ENCODE results near the gene MRE11. TPM values are rescaled to one million over a fixed set of nuclear protein-coding genes. Genes with fewer than 3 reads are reported as not detected.

MRE11 gene
- total and polyA plus RNA-seq, 12 donors = 4.3 to 29.0 (median 12.0) TPM

DNA sequence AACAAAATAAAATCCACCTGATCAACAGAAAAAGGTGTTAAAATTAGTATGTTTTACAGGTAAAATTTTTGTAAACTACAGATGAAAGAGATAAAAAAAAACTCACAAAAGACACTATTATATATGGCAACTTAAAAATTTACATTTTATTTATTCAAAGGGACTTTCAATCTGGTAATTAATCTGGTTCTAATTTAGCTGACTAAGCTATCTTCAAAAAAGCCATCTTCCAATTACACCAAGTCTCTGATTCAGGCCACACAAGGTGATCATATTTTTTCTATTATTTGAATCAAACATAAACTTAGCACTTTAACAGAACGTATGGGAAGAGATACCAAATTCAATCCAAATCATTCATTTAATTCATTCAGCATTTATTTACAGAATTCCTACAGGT lies 7.6 kb downstream of the MRE11 start:
- no peak for DNase-seq
- Histone ChIP-seq H3K4me3 (no peak overlapping the region), H3K4me1 (replicated peaks in 1 of 2) (no peaks in the 10 kb centered on the region), H3K9me3 (replicated peaks in 1 of 3) (no peaks in the 10 kb centered on the region), H3K36me3 (replicated peaks in 1 of 2) (peaks cover 0 to 21% of the 10 kb centered on the region in 2 donors), H3K27ac (no peak overlapping the region), H3K27me3 (no peaks in the 10 kb centered on the region)
- TF ChIP-seq, protein P1, sequence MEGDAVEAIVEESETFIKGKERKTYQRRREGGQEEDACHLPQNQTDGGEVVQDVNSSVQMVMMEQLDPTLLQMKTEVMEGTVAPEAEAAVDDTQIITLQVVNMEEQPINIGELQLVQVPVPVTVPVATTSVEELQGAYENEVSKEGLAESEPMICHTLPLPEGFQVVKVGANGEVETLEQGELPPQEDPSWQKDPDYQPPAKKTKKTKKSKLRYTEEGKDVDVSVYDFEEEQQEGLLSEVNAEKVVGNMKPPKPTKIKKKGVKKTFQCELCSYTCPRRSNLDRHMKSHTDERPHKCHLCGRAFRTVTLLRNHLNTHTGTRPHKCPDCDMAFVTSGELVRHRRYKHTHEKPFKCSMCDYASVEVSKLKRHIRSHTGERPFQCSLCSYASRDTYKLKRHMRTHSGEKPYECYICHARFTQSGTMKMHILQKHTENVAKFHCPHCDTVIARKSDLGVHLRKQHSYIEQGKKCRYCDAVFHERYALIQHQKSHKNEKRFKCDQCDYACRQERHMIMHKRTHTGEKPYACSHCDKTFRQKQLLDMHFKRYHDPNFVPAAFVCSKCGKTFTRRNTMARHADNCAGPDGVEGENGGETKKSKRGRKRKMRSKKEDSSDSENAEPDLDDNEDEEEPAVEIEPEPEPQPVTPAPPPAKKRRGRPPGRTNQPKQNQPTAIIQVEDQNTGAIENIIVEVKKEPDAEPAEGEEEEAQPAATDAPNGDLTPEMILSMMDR (IDR thresholded peaks at IDR 0.05) = no peak
- TF ChIP-seq POLR2A (IDR thresholded peaks at IDR 0.05) = no peak
- intact Hi-C loops (cut with DNase I) = no loop called here
- 86 to 92% (median 89%) methylated on average over 1 of the region's 1 CpG for WGBS, 4 donors

- intact Hi-C loops (cut with DNase I) = no loop called here
- Histone ChIP-seq H3K36me3 (replicated peaks in 1 of 2) (peaks cover 0 to 11% of the 10 kb centered on the region in 2 donors), H3K4me3 (no peak overlapping the region), H3K9me3 (replicated peaks in 1 of 3) (no peaks in the 10 kb centered on the region), H3K27ac (no peak overlapping the region), H3K4me1 (replicated peaks in 1 of 2) (no peaks in the 10 kb centered on the region), H3K27me3 (no peaks in the 10 kb centered on the region)
- no peak for DNase-seq
- TF ChIP-seq, protein P1 (IDR thresholded peaks at IDR 0.05) = no peak
- TF ChIP-seq POLR2A (IDR thresholded peaks at IDR 0.05) = no peak
Measured at GRCh38 chr11:94481342-94481741, 12.3 kb downstream of the MRE11 start.

- no peak overlapping the region for H3K27ac ChIP-seq
- 73 to 89% (median 82%) methylated on average over 2 of the region's 2 CpGs for WGBS, 4 donors
- no peaks in the 10 kb centered on the region for H3K4me1 ChIP-seq (replicated peaks in 1 of 2)
- H3K27me3 ChIP-seq = no peaks in the 10 kb centered on the region
- TF ChIP-seq, protein P1 (IDR thresholded peaks at IDR 0.05) = no peak
- TF ChIP-seq POLR2A (IDR thresholded peaks at IDR 0.05) = no peak
- H3K4me3 ChIP-seq = no peak overlapping the region
- H3K9me3 ChIP-seq (replicated peaks in 1 of 3) = no peaks in the 10 kb centered on the region
- H3K36me3 ChIP-seq (replicated peaks in 1 of 2) = peaks cover 0 to 4% of the 10 kb centered on the region in 2 donors
- intact Hi-C loops (cut with DNase I) = no loop called here
- no peak for DNase-seq
Measured at GRCh38 chr11:94477624-94478023, 16.0 kb downstream of the MRE11 start.

GRCh38 chr11:94472916-94473799 lies 20.5 kb downstream of the MRE11 start:
- no peak for DNase-seq
- 90 to 97% (median 95%) methylated on average over 3 of the region's 3 CpGs for WGBS, 4 donors
- TF ChIP-seq POLR2A (IDR thresholded peaks at IDR 0.05) = no peak
- TF ChIP-seq, protein P1 (IDR thresholded peaks at IDR 0.05) = no peak
- intact Hi-C loops (cut with DNase I) = no loop called here
- no peaks in the 10 kb centered on the region for H3K9me3 ChIP-seq (replicated peaks in 1 of 3)
- no peaks in the 10 kb centered on the region for H3K27me3 ChIP-seq
- H3K4me1 ChIP-seq (replicated peaks in 1 of 2) = no peaks in the 10 kb centered on the region
- peaks cover 0 to 4% of the 10 kb centered on the region in 2 donors for H3K36me3 ChIP-seq (replicated peaks in 1 of 2)
- no peak overlapping the region for H3K27ac ChIP-seq
- no peak overlapping the region for H3K4me3 ChIP-seq
